HPDE6-E6E7 (cell line): ENCODE data around the gene FXYD6.
A peak's percentile ranks its signal among the peaks of the same experiment; 100 is the strongest.

ENCODE experiments used
- DNase-seq: peaks from one replicate; pipeline ENCODE4 v3.0.0; 2011; ENCODE audit warnings: missing footprints; ENCODE audit errors: extremely low spot score

Gene FXYD6

GRCh38 chr11:117910941-117911655 is 34.6 kb upstream of the FXYD6 start:
- no peak for DNase-seq

DNA sequence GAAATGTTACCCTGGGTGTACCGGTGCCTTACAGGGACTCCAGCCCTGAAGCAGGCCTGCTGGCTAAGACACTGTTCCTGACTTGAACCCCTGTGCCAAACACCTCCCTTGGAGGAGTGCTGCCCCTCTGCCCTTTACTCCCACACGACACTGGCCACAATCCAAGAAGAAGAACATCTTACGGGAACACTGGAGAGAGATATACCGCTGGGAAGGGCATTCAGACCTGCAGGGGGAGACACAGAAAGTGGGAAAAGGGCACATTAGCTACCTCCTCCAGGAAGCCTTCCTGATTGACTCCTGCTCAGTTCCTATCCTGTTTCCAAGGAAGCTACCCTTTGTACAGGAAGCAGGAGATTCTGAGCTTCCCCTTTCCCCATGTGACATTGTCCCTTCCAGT is 34.1 kb upstream of the FXYD6 start:
- DNase-seq: no peak

DNA sequence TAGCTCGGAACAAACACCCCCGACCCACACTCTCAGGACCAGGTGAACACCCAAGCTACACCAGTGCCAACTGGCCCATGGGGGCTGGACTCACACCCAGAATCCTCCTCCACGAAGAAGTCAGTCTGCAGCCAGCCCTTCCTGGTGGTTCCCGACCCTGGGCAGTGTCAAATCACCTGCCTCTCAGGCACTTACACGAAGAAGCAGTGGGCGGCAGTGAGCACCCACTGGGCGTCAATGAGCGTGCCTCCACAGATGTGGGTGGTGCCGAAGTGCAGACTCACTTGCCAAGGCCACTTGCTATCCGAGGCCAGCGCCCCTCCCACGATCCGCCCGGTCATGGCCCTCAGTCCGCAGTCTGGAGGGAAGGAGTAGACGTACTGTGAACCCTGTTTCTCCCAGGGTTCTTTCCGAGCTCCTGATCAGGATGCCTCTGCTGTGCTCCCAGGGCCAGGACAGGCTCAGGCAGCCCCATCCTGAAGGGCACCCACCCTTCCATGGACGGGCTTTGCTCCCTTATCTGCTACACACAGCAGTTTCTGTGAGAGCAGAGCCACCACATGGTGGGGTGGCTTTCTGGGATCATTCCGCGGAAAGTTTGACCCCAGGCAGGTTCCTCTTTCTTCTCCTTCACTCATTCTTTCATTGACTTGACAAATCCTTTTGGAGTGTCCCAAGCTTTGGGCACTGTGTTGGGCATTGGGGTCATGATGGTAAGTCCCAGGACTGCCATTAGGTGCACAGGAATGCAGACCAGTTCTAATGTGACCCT is 33.3 kb upstream of the FXYD6 start:
- DNase-seq: no peak

DNA sequence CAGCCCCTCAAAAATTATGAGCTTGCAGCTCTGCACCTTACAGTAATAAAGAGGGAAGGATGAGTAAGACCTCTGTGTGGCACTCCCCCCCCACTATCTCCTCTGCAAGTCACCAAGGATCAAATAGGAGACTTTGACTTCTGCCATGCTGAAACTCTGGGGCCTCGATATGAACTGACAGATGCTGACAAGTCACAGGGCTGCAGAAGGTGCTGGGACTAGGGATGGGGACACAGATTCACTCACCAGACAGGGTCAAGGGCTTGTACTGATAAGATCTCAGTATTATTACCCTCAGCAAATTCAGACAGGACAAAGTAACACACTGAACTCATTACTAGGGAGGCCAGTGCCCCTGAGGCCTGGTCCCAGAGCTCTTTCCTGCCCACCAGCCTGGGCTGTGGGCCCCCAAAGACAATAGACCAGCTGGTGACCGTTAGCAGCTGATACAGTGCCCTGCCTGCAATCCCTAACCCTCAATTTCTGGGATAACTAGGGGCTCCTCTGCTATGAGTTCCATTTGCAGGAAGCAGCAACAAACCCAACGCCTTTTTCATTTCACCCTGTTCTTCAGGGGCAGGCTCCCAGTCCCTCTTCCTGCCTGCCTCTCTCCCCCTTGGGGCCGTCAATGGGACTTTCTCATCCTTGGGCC is 32.6 kb upstream of the FXYD6 start:
- no peak for DNase-seq

DNA sequence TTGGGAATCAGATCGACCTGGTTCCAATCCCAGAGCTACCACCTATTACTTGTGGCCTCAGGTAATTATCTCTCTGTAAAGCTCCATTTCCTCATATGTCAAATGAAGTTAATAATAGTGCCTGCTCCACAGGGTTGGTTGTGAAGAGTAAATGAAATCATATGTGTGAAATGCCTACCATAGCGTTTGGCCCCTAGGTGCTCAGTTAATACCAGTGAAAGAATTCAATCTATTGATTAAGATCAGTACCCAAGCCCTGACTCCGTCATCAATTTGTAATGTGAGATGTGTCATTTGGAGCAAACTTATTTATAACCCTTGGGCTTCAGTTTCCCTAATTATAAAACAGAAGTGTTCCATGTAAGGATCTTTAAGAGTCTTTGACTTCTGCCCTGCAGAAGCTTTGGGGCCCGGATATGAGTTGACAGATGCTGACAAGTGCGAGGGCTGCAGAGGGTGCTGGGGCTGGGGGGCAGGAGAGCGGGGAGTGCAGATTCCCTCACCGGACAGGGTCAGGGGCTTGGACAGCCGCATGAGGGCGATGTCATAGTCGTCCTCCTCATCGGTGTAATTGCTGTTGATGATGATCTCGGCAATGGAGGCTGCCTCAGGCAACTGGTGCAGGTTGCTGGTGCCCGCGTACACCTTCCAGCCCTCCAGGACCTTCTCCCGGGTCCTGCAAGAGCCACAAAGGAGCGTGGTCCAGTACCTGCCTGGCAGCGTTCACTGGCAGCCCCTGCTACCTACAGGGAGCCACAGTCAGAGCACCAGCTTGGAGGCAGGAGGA is 31.8 kb upstream of the FXYD6 start:
- no peak for DNase-seq

- DNase-seq: peak; percentile 99
These were observed 31.0 kb upstream of the FXYD6 start for GRCh38 chr11:117907276-117908108.

GRCh38 chr11:117906710-117907109 is 30.3 kb upstream of the FXYD6 start:
- no peak for DNase-seq

DNA sequence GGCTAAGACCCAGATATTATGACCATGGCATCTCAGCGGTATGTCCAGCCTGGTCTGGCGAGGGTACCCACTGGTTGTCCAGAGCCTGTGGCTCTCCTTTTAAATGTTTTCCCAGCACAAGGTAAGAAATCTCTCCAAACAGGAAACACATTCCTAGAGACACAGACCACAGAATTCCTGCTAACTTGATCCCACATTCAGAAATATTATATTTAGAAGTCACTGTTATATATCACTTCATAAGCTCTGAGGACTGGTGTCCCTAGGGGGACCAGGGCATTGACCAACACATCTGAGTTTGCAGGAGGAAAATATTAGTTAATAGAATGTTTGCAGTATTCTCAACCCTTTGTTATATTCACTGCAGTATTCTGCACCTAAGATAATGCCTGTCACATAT is 29.7 kb upstream of the FXYD6 start:
- DNase-seq: no peak

GRCh38 chr11:117905524-117905923 is 29.1 kb upstream of the FXYD6 start:
- no peak for DNase-seq

GRCh38 chr11:117903505-117904382 is 27.3 kb upstream of the FXYD6 start:
- DNase-seq: no peak

- DNase-seq: no peak
These were observed 25.8 kb upstream of the FXYD6 start for GRCh38 chr11:117902001-117902845.

- DNase-seq: no peak
These were observed 25.1 kb upstream of the FXYD6 start for GRCh38 chr11:117901601-117902000.

DNA sequence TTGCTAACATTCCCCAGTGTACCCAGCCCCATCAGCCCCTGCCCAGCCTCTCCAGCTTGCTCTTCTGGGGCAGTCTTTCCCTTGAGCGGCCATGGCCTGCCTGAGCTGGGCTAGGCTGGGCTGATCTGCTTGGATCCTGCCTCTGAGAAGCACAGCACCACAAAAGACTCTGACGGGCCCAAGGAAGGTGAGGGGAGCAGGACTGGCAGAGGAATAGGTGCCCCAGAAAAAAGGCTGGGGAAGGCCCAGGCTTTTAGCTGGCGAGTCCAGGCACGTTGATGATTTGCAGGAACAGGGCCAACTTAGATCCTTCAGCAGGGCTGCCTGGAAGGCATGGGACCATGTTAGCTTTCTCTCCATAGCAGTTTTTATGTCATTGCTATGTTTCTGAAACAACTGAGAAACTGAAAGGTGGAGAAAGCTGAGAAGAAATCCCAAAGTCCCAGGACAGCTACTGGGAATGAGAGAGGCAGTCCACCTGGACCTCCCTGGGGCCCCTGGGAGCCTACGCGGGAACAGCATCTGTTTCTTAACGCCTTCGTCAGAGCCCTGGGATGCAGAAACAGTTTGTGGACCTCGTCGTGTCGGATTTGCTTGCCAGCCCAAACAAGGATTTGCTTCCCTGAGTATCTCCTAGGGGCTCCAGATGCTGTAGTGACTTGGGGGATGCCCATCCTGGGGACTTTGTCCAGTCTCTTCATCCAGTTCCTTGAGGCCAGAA is 24.4 kb upstream of the FXYD6 start:
- peak; percentile 37 for DNase-seq

- no peak for DNase-seq
These were observed 23.7 kb upstream of the FXYD6 start for GRCh38 chr11:117900121-117900648.

DNA sequence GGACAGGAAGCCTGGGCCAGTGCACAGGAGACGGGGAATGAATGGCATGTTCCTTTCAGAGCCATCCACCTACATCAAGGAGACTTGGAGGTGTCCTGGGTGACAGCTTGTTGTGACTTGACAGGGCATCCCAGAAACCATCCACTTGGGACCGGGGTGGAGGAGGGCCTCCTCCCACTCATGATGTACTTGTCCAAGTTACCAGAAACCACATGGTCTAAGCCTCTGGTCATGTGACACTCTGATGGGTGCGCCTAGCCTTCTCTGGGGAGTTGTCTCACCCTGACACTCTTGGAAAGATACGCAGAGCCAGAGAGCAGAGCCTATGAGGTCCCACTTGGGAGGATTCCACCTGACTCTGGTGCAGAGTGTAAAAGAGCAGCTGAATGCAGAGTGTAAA is 21.6 kb upstream of the FXYD6 start:
- no peak for DNase-seq

GRCh38 chr11:117892651-117893050 is 16.2 kb upstream of the FXYD6 start:
- DNase-seq: no peak

DNA sequence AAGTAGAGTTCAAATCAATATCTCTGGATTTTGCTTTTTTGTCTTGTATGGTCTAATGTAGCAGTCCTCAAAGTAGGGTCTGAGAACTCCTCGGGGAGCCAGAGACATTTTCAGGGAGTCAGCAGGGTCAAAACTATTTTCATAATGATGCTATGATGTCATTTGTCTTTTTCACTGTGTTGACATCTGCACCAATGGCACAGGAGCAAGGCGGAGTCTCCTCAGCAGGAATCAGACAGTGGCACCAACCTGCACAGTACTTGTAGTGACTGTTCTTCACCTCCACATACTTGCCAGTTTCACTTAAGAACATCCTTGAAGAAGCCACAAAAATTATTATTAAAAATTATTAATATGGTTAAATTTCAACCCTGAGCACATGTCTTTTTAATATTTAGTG is 14.9 kb upstream of the FXYD6 start:
- no peak for DNase-seq

GRCh38 chr11:117888139-117888566 is 11.7 kb upstream of the FXYD6 start:
- DNase-seq: no peak
